KMS-11 (cell line): ENCODE data around the gene GRIP1.

ENCODE experiments used
- H2AFZ ChIP-seq: fragments of 200-600 bp; sonication (generic); 2 replicates; pipeline ENCODE4 v1.6.1; 2016; ENCODE audit warnings: antibody characterized with exemption, mixed run types, low read depth
- H3K27ac ChIP-seq: fragments of 200-600 bp; sonication (generic); 2 replicates; pipeline ENCODE4 v1.6.1; 2016; ENCODE audit warnings: mild to moderate bottlenecking, mixed run types
- H3K27me3 ChIP-seq: fragments of 200-600 bp; sonication (generic); 2 replicates; pipeline ENCODE4 v1.6.1; 2017; ENCODE audit warnings: mild to moderate bottlenecking, low read depth, mixed run types, moderate library complexity; ENCODE audit not compliant: insufficient read depth
- H3K36me3 ChIP-seq: fragments of 200-600 bp; sonication (generic); 2 replicates; pipeline ENCODE4 v1.6.1; 2017; ENCODE audit warnings: mild to moderate bottlenecking, mixed run types; ENCODE audit not compliant: insufficient read depth
- H3K4me1 ChIP-seq: fragments of 200-600 bp; sonication (generic); 2 replicates; pipeline ENCODE4 v1.6.1; 2016; ENCODE audit warnings: mild to moderate bottlenecking, low read depth, mixed run types; ENCODE audit not compliant: poor library complexity, severe bottlenecking
- H3K4me2 ChIP-seq: fragments of 200-600 bp; sonication (generic); 2 replicates; pipeline ENCODE4 v1.7.0; 2016; ENCODE audit warnings: mild to moderate bottlenecking, mixed run types
- H3K4me3 ChIP-seq: fragments of 200-600 bp; sonication (generic); IDR thresholded peaks from 2 replicates; pipeline ENCODE4 v1.6.1; 2017; ENCODE audit warnings: low read depth, low read length, mixed read lengths; ENCODE audit not compliant: insufficient read depth
- H3K79me2 ChIP-seq: fragments of 200-600 bp; sonication (generic); 2 replicates; pipeline ENCODE4 v1.6.1; 2016; ENCODE audit warnings: low read depth, mixed run types; ENCODE audit not compliant: insufficient read depth
- H3K9ac ChIP-seq: fragments of 200-600 bp; sonication (generic); 2 replicates; pipeline ENCODE4 v1.6.1; 2016; ENCODE audit warnings: mild to moderate bottlenecking, mixed run types
- H4K20me1 ChIP-seq: fragments of 200-600 bp; sonication (generic); 2 replicates; pipeline ENCODE4 v1.6.1; 2016; ENCODE audit warnings: mild to moderate bottlenecking, mixed run types; ENCODE audit not compliant: insufficient read depth
- TF ChIP-seq, protein P1 (sequence below): fragments of 200-600 bp; sonication (generic); conservative IDR thresholded peaks from 2 replicates; pipeline ENCODE4 v1.6.1; 2017; ENCODE audit warnings: low read depth, mild to moderate bottlenecking, antibody characterized with exemption, low read length, moderate library complexity, mixed read lengths

The GRIP1 gene

DNA sequence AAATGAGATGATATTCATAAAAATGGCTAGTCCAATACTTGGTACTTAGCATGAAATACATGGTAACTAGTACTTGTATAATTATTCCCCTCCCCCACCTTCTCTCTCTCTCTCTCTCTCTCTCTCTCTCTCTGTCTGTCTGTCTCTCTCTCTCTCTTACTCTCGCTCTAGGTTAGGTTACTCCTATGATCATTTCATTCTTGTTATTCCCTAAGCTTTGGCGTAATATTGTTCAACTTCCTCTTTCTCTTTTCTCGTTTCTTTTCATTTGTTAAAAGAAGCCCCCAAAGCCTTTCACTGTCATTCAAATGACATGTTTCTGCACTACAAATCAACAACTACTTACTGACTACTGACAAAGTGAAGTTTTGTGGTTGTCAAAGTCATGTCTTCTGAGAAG, 89.8 kb downstream of the GRIP1 start:
- H3K79me2 ChIP-seq: no peaks in the 10 kb centered on the region
- H3K4me2 ChIP-seq: no peak overlapping the region
- TF ChIP-seq, protein P1, sequence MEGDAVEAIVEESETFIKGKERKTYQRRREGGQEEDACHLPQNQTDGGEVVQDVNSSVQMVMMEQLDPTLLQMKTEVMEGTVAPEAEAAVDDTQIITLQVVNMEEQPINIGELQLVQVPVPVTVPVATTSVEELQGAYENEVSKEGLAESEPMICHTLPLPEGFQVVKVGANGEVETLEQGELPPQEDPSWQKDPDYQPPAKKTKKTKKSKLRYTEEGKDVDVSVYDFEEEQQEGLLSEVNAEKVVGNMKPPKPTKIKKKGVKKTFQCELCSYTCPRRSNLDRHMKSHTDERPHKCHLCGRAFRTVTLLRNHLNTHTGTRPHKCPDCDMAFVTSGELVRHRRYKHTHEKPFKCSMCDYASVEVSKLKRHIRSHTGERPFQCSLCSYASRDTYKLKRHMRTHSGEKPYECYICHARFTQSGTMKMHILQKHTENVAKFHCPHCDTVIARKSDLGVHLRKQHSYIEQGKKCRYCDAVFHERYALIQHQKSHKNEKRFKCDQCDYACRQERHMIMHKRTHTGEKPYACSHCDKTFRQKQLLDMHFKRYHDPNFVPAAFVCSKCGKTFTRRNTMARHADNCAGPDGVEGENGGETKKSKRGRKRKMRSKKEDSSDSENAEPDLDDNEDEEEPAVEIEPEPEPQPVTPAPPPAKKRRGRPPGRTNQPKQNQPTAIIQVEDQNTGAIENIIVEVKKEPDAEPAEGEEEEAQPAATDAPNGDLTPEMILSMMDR: no peak
- H4K20me1 ChIP-seq: no peaks in the 10 kb centered on the region
- no peaks in the 10 kb centered on the region for H3K4me1 ChIP-seq
- H3K27ac ChIP-seq: no peak overlapping the region
- no peaks in the 10 kb centered on the region for H3K27me3 ChIP-seq
- no peak overlapping the region for H3K4me3 ChIP-seq
- H3K36me3 ChIP-seq: no peaks in the 10 kb centered on the region
- H2AFZ ChIP-seq: no peak overlapping the region
- H3K9ac ChIP-seq: no peak overlapping the region

DNA sequence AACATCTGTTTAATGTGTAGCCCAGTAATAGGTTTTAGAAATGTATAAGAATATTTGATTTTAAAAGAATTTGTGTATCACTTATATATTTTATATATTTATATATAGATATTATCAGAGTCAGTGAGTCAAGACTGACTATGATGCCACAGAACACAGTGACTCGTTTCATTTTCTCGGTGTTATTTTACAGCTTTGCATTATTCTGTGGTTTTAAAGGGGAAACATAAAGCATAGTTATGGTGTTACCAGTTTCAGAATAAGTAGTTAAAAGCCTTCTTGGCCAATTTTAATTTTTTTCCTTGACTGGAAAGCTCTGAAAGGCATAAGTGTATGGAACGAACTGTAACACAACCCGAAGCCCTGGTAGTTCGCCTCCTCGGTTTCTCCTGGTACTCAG, 91.0 kb downstream of the GRIP1 start:
- TF ChIP-seq, protein P1: no peak
- no peak overlapping the region for H3K27ac ChIP-seq

DNA sequence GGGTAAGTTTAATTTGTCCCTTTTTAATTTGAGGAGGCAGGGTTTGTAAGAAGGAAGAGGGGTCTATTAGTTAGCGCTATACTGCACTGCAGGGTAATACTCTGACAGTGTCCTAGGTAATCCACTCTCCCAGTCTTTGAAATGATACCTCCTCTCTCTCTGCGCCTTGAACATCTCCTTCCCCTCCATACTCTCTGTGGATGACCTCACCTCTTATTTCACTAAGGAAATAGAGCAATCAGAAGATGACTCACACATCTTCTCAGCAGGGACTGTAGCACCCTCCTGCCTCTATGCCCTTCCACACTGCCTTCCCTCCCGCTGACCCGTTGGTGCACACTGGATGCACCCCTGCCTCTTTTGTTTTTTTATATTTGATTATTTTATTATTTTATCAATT, 94.2 kb downstream of the GRIP1 start:
- no peak overlapping the region for H3K27ac ChIP-seq
- no peak overlapping the region for H3K4me2 ChIP-seq
- TF ChIP-seq, protein P1: no peak
- H3K9ac ChIP-seq: no peak overlapping the region
- H3K79me2 ChIP-seq: no peaks in the 10 kb centered on the region
- no peaks in the 10 kb centered on the region for H3K4me1 ChIP-seq
- no peaks in the 10 kb centered on the region for H3K36me3 ChIP-seq
- no peaks in the 10 kb centered on the region for H4K20me1 ChIP-seq
- H2AFZ ChIP-seq: no peak overlapping the region
- no peaks in the 10 kb centered on the region for H3K27me3 ChIP-seq
- no peak overlapping the region for H3K4me3 ChIP-seq

More for the DNA sequence above, 91.0 kb downstream of the GRIP1 start:
- Histone ChIP-seq H3K9ac (no peak overlapping the region), H3K27me3 (no peaks in the 10 kb centered on the region), H3K79me2 (no peaks in the 10 kb centered on the region), H3K4me3 (no peak overlapping the region), H3K4me1 (no peaks in the 10 kb centered on the region), H3K36me3 (no peaks in the 10 kb centered on the region), H3K4me2 (no peak overlapping the region), H4K20me1 (no peaks in the 10 kb centered on the region), H2AFZ (no peak overlapping the region)

DNA sequence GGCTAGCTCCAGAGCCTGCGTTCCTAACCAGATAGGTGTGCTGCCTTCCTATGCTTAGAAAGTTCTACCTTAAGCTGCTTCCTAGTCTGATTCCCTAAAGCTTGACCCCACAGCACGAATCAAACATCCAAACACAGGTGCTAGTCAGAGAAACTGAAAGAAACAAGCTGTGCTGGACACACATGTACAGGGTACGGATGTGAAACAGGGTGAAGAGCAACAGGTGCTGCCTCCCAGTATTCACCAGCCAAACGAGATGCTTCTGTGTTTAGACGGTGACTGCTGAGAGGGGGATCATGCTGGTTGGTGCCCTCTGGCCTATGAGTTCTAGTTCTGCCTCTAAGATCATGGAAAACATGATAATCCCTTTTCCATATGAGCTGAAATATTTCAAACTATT, 105.3 kb downstream of the GRIP1 start:
- TF ChIP-seq, protein P1: no peak
- no peak overlapping the region for H2AFZ ChIP-seq
- no peaks in the 10 kb centered on the region for H3K4me1 ChIP-seq
- no peaks in the 10 kb centered on the region for H3K79me2 ChIP-seq
- H3K4me2 ChIP-seq: no peak overlapping the region
- no peak overlapping the region for H3K27ac ChIP-seq
- no peaks in the 10 kb centered on the region for H3K27me3 ChIP-seq
- no peaks in the 10 kb centered on the region for H4K20me1 ChIP-seq
- H3K4me3 ChIP-seq: no peak overlapping the region
- H3K9ac ChIP-seq: no peak overlapping the region
- H3K36me3 ChIP-seq: no peaks in the 10 kb centered on the region
